GM21786 (cell line): Measurements from ENCODE around the gene CALY.
A peak's percentile ranks its signal among the peaks of the same experiment; 100 is the strongest.
"Not testable (repeated sequence)": the region's sequence is repeated elsewhere in the genome, so short reads cannot be mapped to it uniquely, and the experiment has no call there.

Source experiments
- ATAC-seq: cut with Tn5 transposase; IDR thresholded peaks from one replicate; pipeline ENCODE4 v1.9.1; 2021; ENCODE audit not compliant: unreplicated experiment

Gene CALY, protein sequence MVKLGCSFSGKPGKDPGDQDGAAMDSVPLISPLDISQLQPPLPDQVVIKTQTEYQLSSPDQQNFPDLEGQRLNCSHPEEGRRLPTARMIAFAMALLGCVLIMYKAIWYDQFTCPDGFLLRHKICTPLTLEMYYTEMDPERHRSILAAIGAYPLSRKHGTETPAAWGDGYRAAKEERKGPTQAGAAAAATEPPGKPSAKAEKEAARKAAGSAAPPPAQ

DNA sequence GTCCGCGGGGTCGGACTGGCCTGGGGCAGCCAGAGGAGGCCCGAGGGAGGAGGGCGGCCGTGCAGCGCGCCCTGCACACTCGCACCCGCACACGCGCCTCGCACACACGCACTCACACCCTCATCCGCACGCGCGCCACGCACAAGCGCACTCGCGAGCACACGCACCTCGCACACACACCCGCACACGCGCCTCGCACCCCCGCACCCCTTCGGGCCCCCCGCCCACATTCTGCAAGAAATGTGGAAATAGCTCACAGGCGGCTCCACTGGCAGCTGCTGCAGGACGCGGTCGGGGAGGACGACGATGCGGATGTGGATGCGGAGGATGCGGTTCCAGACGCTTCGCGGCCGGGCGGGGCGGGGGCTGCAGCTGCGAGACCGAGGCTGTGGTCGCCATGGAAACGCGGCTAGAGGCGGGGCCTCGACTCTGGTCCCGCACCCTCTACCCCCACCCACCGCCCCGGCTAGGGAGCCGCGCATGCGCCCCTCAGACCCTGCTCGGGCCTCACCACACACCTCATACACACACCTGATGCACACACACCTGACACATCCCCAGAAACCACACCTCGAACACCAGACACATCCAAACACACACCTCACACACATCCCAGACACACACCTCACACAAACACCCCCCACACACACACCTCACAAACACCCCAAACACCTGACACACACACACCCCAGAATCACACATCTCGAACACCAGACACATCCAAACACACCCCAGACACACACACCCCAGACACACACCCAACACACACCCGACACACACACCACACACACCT lies at the start of gene CALY:
CALY (minus strand) TSS at position 320 of the 793 bp plus-strand sequence. CDS start 7,907 bp downstream, outside the sequence.
- ATAC-seq, result no peak

DNA sequence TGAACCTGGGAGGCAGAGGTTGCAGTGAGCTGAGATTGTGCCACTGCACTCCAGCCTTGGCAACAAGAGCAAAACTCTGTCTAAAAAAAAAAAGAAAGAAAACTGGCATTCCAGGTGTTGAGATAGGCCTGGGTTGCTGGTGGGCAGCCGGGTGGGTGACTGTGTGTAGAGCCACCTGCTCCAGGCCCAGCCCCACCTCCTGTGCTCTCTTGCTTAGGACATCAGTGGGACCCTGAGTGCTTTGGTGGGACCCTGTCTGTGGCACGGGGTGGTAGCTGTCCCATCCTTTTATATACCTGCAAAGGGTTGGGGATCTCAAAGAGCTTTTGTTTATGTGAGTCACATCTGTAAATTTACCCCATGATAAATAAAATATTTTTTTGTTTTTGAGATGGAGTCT lies 48.5 kb upstream of the CALY start:
- no peak for ATAC-seq

DNA sequence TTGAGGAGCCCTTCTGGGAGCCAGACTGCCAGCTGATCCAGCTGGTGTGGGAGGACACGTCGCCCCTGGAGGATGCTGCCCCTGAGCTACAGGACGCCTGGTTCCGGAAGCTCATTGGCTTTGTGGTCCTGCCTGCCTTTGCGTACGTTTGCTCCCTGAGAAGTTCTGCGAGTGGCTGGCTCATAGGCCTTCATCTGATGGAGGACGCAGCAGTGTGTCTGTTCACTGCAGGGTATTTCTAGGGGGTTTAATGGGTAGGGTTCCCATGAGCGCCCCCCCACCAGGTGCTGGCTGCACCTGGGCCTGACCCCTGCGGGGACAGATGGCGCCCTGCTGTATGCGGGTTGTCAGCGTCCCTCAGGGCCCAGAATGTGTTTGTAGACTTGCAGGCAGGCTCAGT lies 47.4 kb upstream of the CALY start:
- no peak for ATAC-seq

DNA sequence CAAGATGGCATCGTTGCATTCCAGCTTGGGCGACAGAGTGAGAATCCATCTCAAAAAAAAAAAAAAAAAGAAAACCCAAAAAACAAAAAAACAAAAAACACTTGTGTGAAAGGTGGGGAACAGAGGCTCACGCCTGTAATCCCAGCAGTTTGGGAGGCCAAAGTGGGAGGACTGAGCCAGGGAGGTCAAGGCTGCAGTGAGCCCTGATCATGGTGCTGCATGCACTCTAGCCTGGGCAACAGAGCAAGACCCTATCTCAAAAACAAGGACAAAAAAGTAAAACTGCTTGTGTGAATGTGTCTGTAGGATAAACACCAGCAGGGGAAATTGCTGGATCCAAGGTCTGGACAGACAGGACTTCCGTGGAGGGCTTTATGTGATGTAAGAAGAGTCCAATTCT lies 46.9 kb upstream of the CALY start:
- no peak for ATAC-seq

DNA sequence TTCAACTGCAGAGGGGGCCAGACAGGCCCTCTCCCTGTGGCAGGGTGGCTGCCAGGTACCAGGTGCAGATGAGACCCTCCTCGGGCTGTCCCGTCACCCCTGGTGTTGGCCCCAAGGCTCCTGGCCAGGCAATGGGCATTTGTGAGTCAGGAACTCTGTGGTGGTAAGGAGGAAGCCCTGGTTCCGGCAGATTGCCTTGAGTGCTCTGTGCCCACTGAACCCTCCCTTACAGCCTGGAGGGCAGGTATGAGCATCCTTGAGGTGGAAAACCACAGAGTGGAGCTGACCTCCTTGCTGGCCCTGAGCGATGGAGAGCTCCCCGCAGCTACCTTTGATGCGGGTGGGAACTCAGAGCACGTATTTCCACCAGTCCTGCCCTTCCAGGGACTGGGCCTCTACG lies 44.3 kb upstream of the CALY start:
- ATAC-seq, result no peak

DNA sequence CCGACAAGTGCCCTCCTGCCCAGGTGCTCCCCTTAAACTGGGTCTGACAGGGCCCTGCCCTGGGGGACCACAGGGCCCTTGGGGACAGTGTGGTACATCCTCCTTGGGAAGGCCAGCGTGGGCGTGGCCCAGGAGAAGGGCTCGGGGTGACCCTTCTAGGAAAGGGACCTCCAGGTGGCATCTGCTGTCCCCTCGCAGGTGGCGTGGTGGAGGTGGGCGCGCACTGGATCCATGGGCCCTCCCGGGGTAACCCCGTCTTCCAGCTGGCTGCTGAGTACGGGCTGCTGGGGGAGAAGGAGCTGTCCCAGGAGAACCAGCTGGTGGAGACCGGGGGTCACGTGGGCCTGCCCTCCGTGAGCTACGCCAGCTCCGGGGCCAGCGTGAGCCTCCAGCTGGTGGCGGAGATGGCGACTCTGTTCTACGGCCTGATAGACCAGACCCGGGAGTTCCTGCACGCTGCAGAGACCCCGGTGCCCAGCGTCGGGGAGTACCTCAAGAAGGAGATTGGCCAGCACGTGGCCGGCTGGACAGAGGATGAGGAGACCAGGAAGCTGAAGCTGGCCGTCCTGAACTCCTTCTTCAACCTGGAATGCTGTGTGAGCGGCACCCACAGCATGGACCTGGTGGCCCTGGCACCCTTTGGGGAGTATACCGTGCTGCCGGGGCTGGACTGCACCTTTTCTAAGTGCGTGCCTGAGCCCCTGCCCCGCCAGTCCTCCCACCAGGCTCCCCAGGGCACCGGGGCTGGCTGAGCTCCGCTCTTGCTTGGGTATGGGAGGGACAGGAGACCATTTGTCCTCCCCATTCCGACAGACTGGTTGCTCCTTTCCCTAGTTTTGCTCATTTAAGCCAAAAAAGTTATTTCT lies 43.3 kb upstream of the CALY start:
- no peak for ATAC-seq

DNA sequence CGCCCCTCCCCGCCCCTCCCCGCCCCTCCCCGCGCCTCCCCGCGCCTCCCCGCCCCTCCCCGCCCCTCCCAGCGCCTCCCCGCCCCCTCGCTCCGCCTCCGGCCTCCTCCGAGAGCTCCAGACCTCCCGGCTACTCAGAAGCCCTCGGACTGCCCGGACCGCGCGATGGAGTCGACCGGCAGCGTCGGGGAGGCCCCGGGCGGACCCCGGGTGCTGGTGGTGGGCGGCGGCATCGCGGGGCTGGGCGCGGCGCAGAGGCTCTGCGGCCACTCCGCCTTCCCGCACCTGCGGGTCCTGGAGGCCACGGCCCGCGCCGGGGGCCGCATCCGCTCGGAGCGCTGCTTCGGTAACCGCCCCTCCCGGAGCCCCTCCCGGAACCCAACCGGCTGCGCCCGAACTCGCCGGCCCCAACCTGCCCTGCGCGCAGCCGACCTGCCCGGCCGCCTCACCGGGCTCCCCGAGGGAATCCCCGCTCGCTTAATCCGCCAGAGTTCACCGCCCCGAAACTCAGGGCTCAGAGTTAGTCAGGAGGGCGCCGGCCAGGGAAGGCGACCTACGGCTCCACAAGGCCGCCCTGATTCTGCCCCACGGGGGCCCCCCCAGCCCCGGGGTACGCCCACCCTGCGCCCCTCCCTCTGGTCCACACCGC lies 42.6 kb upstream of the CALY start, which contains the start of gene PAOX:
PAOX (plus strand) TSS at position 111 of the 649 bp plus-strand sequence; CDS start at position 166, 55 bp downstream.
- peak; percentile 56 for ATAC-seq

DNA sequence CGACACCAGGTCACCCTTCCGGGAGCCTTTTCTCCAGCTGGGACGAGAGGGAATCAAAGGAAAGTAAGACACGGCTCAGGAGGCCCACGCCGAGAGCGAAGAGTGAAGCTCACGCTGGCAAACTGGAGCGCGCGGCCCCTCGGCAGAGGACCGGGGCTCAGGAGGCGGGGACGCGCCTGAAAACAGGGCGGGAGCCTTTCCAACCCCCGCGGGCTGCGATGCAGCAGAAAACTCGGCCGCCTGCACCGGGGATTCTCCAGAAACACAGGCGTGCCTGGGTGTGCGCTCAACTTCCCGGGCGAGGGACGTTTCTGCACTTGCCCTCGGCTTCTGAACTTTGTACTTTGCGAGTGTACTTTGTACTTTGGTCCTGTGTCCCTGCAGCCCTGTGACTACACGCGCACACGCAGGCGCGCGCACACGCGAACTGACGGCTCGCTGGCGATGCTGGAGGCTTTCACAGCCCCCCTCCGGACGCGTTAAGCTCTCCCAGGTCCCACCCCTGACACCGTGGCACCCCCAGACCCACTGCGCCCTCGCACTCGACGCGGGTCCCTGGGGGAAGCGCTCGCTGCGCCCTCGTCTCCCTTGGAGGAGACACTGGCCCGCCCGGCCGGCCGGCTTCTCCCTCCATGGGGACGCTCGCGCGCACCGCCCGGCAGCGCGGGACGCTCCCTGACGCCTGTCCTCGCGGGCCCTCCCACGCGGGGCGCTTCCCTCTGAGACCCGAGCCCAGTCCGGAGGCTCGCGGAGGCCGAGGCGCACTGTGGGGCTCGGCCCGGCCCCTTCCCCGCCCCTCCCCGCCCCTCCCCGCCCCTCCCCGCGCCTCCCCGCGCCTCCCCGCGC lies 41.8 kb upstream of the CALY start:
- peak; percentile 38 for ATAC-seq

DNA sequence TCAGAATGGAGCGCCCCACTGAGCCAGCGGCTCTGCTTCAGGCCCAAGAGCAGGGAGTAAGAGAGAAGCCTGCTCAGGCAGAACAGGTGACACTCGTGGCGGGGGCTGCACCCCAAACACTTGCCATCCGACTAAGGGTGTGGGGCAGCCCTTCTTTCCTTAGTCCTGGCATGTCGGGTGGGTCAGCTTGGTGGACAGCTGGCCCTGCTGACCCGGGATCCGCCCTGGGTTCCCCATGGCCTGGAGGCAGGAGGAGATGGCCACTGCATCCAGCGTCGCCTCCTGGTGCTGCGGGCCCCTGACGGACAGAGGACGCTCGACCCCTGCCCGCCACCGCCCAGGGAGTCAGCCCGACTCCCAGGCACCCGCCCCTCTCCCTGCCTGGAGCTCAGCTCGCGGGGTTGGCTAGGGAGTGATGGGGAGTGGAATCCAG lies 41.1 kb upstream of the CALY start:
- ATAC-seq, result no peak

DNA sequence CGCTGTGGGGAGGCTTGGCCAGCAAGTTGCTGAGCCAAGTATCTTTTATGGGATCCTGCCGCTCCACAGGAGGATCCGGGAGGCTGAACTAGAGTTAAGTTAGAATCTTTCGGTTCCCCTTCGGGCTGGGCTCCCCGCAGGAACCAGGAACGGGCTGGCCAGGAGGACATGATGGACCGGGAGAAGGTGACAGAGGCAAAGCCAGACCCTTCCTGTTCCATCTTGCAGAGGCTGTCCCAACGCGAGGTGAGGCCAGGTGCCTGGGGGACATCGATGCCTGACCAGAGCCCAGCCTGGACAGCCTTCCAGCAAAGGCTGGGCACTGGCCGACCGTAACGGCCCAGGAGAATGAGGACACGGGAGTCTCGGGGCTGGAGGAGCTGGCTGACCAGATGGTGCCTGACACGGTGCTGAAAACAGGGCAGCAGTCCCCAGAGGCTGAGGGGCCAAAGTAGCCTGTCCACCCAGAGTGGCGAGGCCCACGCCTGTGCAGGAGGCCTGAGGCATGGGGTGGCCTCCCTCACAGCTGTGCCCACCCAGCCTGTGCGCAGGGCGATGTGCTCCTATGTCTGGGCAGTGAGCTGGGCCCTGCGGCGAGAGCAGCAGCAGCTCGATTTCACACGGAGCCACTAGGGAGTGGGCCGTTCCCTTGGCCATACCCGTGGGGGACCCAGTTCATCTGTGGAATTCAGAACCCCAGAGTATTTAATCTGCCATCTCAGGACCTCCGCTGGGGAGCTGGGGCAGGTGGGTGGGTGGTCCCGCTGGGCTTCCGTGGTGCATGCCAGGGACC lies 40.5 kb upstream of the CALY start:
- no peak for ATAC-seq

DNA sequence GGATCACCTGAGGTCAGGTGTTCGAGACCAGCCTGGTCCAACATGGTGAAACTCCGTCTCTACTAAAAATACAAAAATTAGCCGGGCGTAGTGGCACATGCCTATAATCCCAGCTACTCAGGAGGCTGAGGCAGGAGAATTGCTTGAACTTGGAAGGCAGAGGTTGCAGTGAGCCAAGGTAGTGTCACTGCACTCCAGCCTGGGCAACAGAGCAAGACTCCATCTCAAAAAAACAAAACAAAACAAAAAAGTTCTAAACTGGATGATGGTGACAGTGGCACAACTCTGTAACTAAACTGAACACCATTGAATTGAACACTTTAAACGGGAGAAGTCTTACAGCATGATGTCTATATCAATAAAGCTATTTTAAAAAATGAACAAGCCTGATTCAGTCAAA lies 39.5 kb upstream of the CALY start:
- not testable (repeated sequence) for ATAC-seq

DNA sequence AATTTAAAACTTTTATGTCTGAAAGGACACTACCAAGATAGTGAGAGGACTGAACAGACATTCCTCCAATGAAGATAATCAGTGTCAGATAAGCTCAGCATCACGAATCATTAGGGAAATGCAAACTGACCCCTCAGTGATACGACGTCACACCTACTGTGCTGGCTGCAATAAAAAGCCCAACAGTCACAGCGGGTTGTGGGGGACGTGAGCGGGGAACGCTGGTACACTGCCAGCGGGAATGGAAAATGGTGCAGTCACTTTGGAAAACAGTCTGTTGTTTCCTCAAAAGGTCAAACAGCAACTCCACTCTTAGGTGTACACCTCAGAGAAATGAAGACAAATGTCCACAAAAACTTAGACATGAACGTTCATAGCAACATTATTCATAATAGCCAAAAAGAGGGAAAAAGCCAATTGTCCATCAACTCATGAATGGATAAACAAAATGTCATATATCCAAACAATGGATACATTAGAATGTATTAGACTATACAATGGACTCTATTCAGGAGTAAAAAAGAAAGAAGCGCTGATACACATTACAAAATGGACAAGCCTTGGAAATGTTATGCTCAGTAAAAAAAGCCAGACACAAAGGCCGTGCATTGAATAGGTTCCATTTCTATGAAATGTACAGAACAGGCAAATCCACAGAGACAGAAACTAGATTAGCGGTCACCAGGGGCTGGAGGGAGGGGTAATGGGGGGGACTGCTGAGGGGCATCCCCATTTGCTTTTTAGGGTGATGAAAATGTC lies 38.8 kb upstream of the CALY start:
- ATAC-seq, result no peak

DNA sequence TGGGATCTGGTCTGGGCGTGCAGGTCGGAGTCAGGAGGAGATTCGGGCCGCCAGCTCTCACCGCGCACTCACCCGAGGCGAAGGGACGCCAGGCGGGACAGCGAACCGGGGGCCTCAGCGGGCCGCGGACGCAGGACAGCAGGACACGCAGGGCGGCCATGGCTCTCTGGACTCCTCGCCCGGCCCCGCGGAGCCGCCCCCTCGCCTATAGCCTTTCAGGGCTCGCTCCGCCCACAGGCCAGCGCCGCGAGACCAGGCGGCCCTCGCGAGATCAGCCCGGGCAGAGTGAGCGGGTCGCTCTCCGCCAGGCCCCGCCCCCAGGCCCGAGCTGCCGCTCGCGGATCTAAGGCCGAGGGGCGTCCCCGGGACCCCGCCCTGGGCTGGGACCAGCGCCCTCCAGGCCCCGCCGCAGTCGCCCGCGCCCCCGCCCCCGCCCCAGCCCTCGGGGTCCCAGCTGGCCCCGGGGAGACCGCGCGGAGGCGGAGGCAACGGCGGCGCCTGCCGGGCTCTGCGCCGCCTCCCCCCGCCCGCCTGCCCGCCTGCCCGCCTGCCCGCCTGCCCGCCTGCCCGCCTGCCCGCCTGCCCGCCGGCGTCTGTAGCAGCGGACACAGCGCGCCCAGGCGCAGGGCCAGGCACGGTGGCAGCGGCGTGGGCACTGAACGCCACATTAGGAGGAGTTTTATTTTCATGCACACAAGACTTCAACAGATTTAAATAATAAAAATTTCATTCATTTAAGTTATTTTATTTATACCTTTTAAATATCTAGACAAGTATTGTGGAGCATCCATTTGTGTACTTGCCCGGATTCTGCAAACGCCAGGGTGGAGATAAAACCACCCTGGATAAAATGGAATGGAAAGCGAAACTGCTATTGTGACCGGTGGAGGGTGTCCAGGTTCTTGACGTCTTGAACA lies 36.7 kb upstream of the CALY start, which contains the start of gene ECHS1:
ECHS1 (minus strand) TSS at position 181 of the 917 bp plus-strand sequence; CDS start at position 160, 21 bp downstream.
- peak; percentile 90 for ATAC-seq

DNA sequence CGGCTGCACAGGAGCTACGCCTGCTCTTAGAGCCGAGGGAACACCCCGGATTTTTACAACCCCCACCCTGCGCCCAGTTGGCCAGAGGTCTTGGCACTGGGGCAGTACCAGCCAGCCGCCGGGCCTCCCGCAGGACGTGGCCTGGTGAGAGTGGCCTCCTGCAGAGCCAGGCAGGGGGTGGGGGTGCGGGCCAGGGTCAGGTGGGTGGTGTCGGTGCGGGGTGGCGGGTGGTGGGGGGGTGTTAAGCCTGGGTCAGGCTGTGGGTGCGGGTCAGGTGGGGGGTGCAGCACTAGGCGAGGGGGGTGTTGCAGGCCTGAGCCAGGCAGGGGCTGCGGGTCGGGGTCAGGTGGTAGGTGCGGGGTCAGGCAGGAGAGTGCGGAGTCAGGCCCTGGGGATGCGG lies 35.8 kb upstream of the CALY start:
- ATAC-seq, result no peak

DNA sequence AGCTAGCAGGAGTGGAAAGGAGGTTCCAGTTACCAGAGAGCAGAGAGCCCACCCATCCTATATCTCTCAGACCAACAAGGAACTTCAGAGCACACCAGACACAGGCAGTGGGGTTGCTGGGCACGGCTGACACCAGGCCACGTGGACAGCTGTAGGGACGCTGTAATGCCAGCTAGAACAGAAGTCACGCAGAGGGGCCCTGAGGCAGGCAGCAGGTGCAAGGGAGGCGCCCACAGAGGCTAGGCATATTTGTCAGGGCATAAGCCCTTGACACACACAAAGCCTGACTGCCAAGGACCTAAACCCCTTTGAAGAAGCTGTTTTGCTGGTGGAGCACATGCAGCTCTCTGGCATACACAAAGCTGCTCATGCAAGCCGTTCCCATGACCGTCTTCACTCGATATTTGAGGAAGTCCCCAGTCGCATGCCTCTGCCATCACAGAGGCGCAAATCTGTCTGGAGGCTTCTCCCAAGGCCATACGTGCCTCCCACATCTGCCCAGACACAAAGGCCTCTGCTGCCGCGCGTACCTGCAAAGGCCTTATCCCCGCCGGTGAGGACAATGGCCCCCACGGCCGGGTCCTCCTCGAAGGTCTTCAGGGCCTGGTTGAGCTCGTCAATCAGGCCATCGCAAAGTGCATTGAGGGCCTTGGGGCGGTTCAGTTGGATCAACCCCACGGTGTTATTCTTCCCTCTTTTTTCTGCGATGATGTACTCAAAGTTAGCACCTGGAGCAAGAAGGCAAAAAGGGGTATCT lies 33.5 kb upstream of the CALY start:
- ATAC-seq, result no peak

DNA sequence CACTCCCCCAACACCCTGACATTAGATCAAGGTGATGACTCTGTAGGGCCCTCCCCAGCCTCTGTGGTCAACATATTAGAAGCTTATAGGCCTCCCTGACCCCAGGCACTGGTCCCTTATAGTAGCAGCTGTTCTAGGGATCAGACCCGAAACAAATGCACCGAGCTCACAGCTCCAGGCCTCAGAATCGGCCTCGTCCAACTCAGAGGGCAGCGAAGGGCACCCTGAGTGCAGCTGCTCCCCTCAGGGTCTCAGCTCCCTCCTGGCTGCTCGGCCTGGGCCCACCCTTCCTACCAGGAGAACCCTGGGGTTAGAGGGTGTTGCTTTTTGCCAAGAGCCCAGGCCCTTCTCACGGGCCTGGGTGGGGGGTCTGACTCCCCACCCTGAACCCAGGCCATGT lies 31.5 kb upstream of the CALY start:
- no peak for ATAC-seq

DNA sequence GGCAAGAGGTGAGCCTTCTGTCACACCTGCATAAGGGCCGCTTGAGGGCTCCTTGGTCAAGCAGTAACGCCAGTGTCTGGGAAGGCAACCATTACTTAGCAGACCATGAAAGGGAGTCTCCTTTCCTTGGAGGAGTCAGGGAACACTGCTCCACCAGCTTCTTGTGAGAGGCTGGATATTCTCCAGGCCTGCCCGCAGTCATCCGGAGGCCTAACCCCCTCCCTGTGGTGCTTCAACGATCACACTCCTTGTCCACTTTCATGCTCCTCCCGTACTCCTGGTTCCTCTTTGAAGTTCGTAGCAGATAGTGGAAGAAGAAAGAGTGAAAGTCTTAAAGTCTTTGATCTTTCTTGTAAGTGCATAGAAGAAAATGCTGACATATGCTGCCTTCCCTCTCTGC lies 30.8 kb upstream of the CALY start:
- ATAC-seq, result not testable (repeated sequence)
